H1 (cell line): Measurements from ENCODE around the gene SETDB2.

Source experiments
- EP300 ChIP-seq, 2 experiments: IDR thresholded peaks; 1 replicate in 1 of 2; 2 replicates in 1 of 2; pipeline ENCODE4 v1.6.1; 2011 to 2012; ENCODE audit warnings: low read depth in 2 of 2, low read length in 2 of 2, mild to moderate bottlenecking in 2 of 2, borderline replicate concordance in 1 of 2, inconsistent platforms in 1 of 2, moderate library complexity in 1 of 2
- EZH2 ChIP-seq: fragments of 200-600 bp; sonication (generic); IDR thresholded peaks from 2 replicates; pipeline ENCODE4 v1.7.1; 2012; ENCODE audit warnings: low read depth, mild to moderate bottlenecking, moderate library complexity, low read length, inconsistent platforms; ENCODE audit not compliant: severe bottlenecking
- HDAC2 ChIP-seq, 2 experiments: fragments of 300-600 bp in 1 of 2; sonication (generic) in 1 of 2; IDR thresholded peaks; 2 replicates each; pipeline ENCODE4 v1.6.1; 2011 to 2012; ENCODE audit warnings: low read depth in 2 of 2, low read length in 2 of 2, mild to moderate bottlenecking in 2 of 2, moderate library complexity in 2 of 2, borderline replicate concordance in 1 of 2, inconsistent platforms in 1 of 2
- HDAC6 ChIP-seq: IDR thresholded peaks from one replicate; pipeline ENCODE4 v1.7.1; 2012; ENCODE audit warnings: low read depth, mild to moderate bottlenecking, inconsistent platforms, low read length, moderate library complexity
- POLR2A ChIP-seq, 2 experiments: IDR thresholded peaks; 1 replicate in 1 of 2; 2 replicates in 1 of 2; pipeline ENCODE4 v1.6.1; 2011; ENCODE audit warnings: low read depth in 2 of 2, low read length in 2 of 2, mild to moderate bottlenecking in 2 of 2; ENCODE audit errors: control extremely low read depth in 1 of 2
- SIRT6 ChIP-seq: IDR thresholded peaks from one replicate; pipeline ENCODE4 v1.7.1; 2012; ENCODE audit warnings: low read length, inconsistent platforms
- TAF1 ChIP-seq: IDR thresholded peaks from 2 replicates; pipeline ENCODE4 v1.6.1; 2011; ENCODE audit warnings: mild to moderate bottlenecking, low read depth, low read length
- TCF12 ChIP-seq: IDR thresholded peaks from 2 replicates; pipeline ENCODE4 v1.6.1; 2011; ENCODE audit warnings: low read depth, mild to moderate bottlenecking, low read length
- TEAD4 ChIP-seq: IDR thresholded peaks from 2 replicates; pipeline ENCODE4 v1.6.1; 2012; ENCODE audit warnings: low read depth, low read length, inconsistent platforms, mixed read lengths
- TF ChIP-seq, protein P1 (sequence below), 3 experiments: IDR thresholded peaks; 1 replicate in 2 of 3; 2 replicates in 1 of 3; pipeline versions ENCODE4 v1.5.1 to v1.6.1; 2011; ENCODE audit warnings: low read length in 3 of 3, mild to moderate bottlenecking in 3 of 3, inconsistent platforms in 2 of 3, low read depth in 1 of 3, moderate library complexity in 1 of 3; ENCODE audit not compliant: insufficient read depth in 1 of 3; ENCODE audit errors: control extremely low read depth in 1 of 3

DNA sequence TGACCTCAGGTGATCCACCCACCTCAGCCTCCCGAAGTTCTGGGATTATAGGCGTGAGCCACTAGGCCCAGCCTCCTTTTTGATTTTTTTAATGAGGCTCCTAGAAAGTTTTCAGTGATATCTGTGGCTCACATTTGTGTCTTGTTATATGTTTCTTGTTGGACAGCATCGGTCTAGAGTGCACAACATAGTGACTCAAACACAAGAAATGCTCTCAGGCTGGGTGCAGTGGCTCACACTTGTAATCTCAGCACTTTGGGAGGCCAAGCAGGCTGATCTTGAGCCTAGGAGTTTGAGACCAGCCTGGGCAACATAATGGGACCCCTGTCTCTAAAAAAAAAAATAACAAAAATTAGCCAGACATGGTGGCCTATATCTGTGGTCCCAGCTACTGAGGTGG lies 59.9 kb downstream of the SETDB2 start:
- no peak for TF ChIP-seq TCF12
- TF ChIP-seq SIRT6, result no peak
- no peak for TF ChIP-seq HDAC2 (IDR thresholded peaks at IDR 0.05; ENCODE audit: borderline replicate concordance in 1 of 2, low read depth in 2 of 2, low read length in 2 of 2)
- TF ChIP-seq EP300 (IDR thresholded peaks at IDR 0.05; ENCODE audit: borderline replicate concordance in 1 of 2, low read depth in 2 of 2, low read length in 2 of 2), result no peak
- TF ChIP-seq TAF1, result no peak
- no peak for TF ChIP-seq EZH2
- TF ChIP-seq, protein P1, sequence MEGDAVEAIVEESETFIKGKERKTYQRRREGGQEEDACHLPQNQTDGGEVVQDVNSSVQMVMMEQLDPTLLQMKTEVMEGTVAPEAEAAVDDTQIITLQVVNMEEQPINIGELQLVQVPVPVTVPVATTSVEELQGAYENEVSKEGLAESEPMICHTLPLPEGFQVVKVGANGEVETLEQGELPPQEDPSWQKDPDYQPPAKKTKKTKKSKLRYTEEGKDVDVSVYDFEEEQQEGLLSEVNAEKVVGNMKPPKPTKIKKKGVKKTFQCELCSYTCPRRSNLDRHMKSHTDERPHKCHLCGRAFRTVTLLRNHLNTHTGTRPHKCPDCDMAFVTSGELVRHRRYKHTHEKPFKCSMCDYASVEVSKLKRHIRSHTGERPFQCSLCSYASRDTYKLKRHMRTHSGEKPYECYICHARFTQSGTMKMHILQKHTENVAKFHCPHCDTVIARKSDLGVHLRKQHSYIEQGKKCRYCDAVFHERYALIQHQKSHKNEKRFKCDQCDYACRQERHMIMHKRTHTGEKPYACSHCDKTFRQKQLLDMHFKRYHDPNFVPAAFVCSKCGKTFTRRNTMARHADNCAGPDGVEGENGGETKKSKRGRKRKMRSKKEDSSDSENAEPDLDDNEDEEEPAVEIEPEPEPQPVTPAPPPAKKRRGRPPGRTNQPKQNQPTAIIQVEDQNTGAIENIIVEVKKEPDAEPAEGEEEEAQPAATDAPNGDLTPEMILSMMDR (IDR thresholded peaks at IDR 0.05; ENCODE audit: control extremely low read depth in 1 of 3, insufficient read depth in 1 of 3, low read depth in 1 of 3, low read length in 3 of 3), result no peak
- no peak for TF ChIP-seq HDAC6
- TF ChIP-seq POLR2A (IDR thresholded peaks at IDR 0.05; ENCODE audit: control extremely low read depth in 1 of 2, low read depth in 2 of 2, low read length in 2 of 2), result no peak
- no peak for TF ChIP-seq TEAD4
